Erythroblast (primary cell): ENCODE data around the gene SPTLC2.
"Not testable (repeated sequence)": the region's sequence is repeated elsewhere in the genome, so short reads cannot be mapped to it uniquely, and the experiment has no call there.

Source experiments
- DNase-seq, 2 experiments: peaks; one replicate each; lab custom pipeline; 2025; lab: John Stamatoyannopoulos, UW
- GATA1 ChIP-seq: IDR thresholded peaks from 2 replicates; pipeline ENCODE4 v1.6.1; 2011; ENCODE audit warnings: low read depth, mild to moderate bottlenecking, control low read depth, low read length, moderate library complexity
- POLR2A ChIP-seq: IDR thresholded peaks from 2 replicates; pipeline ENCODE4 v1.6.1; 2011; ENCODE audit warnings: mild to moderate bottlenecking, low read length

The SPTLC2 gene

GRCh38 chr14:77531071-77531470 is 85.4 kb downstream of the SPTLC2 start:
- TF ChIP-seq POLR2A (no peak), GATA1 (no peak)
- no peak for DNase-seq

GRCh38 chr14:77529963-77530362 is 86.5 kb downstream of the SPTLC2 start:
- peak; percentile 15 to 50 for DNase-seq
- TF ChIP-seq POLR2A (no peak), GATA1 (no peak)

- TF ChIP-seq GATA1 (no peak), POLR2A (no peak)
Observed at GRCh38 chr14:77529213-77529612, 87.2 kb downstream of the SPTLC2 start.

GRCh38 chr14:77528701-77529100 is 87.7 kb downstream of the SPTLC2 start:
- DNase-seq = not testable (repeated sequence)

More at GRCh38 chr14:77529213-77529612, 87.2 kb downstream of the SPTLC2 start:
- DNase-seq = no peak

- no peak for DNase-seq
Observed at GRCh38 chr14:77526266-77526665, 90.2 kb downstream of the SPTLC2 start.

GRCh38 chr14:77524536-77524935 is 91.9 kb downstream of the SPTLC2 start:
- no peak for TF ChIP-seq GATA1
- TF ChIP-seq POLR2A = no peak
- DNase-seq = no peak

More at GRCh38 chr14:77526266-77526665, 90.2 kb downstream of the SPTLC2 start:
- TF ChIP-seq GATA1 = no peak
- TF ChIP-seq POLR2A = no peak

GRCh38 chr14:77523109-77523508 is 93.3 kb downstream of the SPTLC2 start:
- DNase-seq = no peak
- TF ChIP-seq GATA1 = no peak
- TF ChIP-seq POLR2A = no peak

GRCh38 chr14:77520555-77520954 is 95.9 kb downstream of the SPTLC2 start:
- TF ChIP-seq POLR2A = no peak
- no peak for TF ChIP-seq GATA1
- DNase-seq = no peak

GRCh38 chr14:77516126-77516525 is 100.3 kb downstream of the SPTLC2 start:
- TF ChIP-seq GATA1 (no peak), POLR2A (no peak)
- DNase-seq = no peak

- no peak for TF ChIP-seq GATA1
- no peak for TF ChIP-seq POLR2A
- DNase-seq = no peak
Observed at GRCh38 chr14:77511486-77512162, 104.8 kb downstream of the SPTLC2 start.

GRCh38 chr14:77509366-77509765 is 107.1 kb downstream of the SPTLC2 start:
- no peak for TF ChIP-seq POLR2A
- TF ChIP-seq GATA1 = no peak

GRCh38 chr14:77508876-77509275 is 107.6 kb downstream of the SPTLC2 start:
- no peak for TF ChIP-seq GATA1
- no peak for TF ChIP-seq POLR2A

More at GRCh38 chr14:77509366-77509765, 107.1 kb downstream of the SPTLC2 start:
- DNase-seq = no peak

GRCh38 chr14:77508249-77508648 is 108.2 kb downstream of the SPTLC2 start:
- TF ChIP-seq POLR2A (no peak), GATA1 (no peak)
- no peak for DNase-seq

More at GRCh38 chr14:77508876-77509275, 107.6 kb downstream of the SPTLC2 start:
- no peak for DNase-seq

GRCh38 chr14:77507762-77508161 is 108.7 kb downstream of the SPTLC2 start:
- TF ChIP-seq GATA1 (no peak), POLR2A (no peak)
- no peak for DNase-seq

- TF ChIP-seq GATA1 (no peak), POLR2A (no peak)
Observed at GRCh38 chr14:77505031-77505430, 111.4 kb downstream of the SPTLC2 start.

GRCh38 chr14:77503138-77503537 is 113.3 kb downstream of the SPTLC2 start:
- DNase-seq = no peak
- no peak for TF ChIP-seq GATA1
- TF ChIP-seq POLR2A = no peak

More at GRCh38 chr14:77505031-77505430, 111.4 kb downstream of the SPTLC2 start:
- DNase-seq = no peak
